ENCODE results near the gene SEC62.

SEC62 gene

GRCh38 chr3:169966951-169967915 is 626 bp downstream of the SEC62 start:
- DNase-seq (ENCODE audit: low read depth in 2 of 2), result peak in 1 of 2 experiments; percentile 26

- no peak for DNase-seq (ENCODE audit: low read depth in 2 of 2)
Measured at GRCh38 chr3:169968224-169968885, 1.7 kb downstream of the SEC62 start.

- no peak for DNase-seq (ENCODE audit: low read depth in 2 of 2)
Measured at GRCh38 chr3:169969174-169970095, 2.8 kb downstream of the SEC62 start.

GRCh38 chr3:169970847-169971246 is 4.2 kb downstream of the SEC62 start:
- no peak for DNase-seq (ENCODE audit: low read depth in 2 of 2)

- no peak for DNase-seq (ENCODE audit: low read depth in 2 of 2)
Measured at GRCh38 chr3:169971522-169971921, 4.9 kb downstream of the SEC62 start.

- DNase-seq (ENCODE audit: low read depth in 2 of 2), result no peak
Measured at GRCh38 chr3:169980055-169980454, 13.4 kb downstream of the SEC62 start.

- no peak for DNase-seq (ENCODE audit: low read depth in 2 of 2)
Measured at GRCh38 chr3:169984292-169984691, 17.7 kb downstream of the SEC62 start.

GRCh38 chr3:169990431-169990830 is 23.8 kb downstream of the SEC62 start:
- DNase-seq (ENCODE audit: low read depth in 2 of 2), result no peak

- DNase-seq (ENCODE audit: low read depth in 2 of 2), result no peak
Measured at GRCh38 chr3:169992156-169992555, 25.5 kb downstream of the SEC62 start.

GRCh38 chr3:169992781-169993180 is 26.2 kb downstream of the SEC62 start:
- DNase-seq (ENCODE audit: low read depth in 2 of 2), result no peak

- no peak for DNase-seq (ENCODE audit: low read depth in 2 of 2)
Measured at GRCh38 chr3:169993761-169994160, 27.2 kb downstream of the SEC62 start.

GRCh38 chr3:169996063-169996462 is 29.5 kb downstream of the SEC62 start:
- DNase-seq (ENCODE audit: low read depth in 2 of 2), result no peak

GRCh38 chr3:169998668-169999131 is 32.1 kb downstream of the SEC62 start:
- no peak for DNase-seq (ENCODE audit: low read depth in 2 of 2)

GRCh38 chr3:169999433-169999832 is 32.8 kb downstream of the SEC62 start:
- DNase-seq (ENCODE audit: low read depth in 2 of 2), result no peak

GRCh38 chr3:170000051-170000450 is 33.4 kb downstream of the SEC62 start:
- no peak for DNase-seq (ENCODE audit: low read depth in 2 of 2)

- DNase-seq (ENCODE audit: low read depth in 2 of 2), result no peak
Measured at GRCh38 chr3:170002231-170002630, 35.6 kb downstream of the SEC62 start.

GRCh38 chr3:170002879-170003278 is 36.3 kb downstream of the SEC62 start:
- DNase-seq (ENCODE audit: low read depth in 2 of 2), result no peak

GRCh38 chr3:170003881-170004356 is 37.3 kb downstream of the SEC62 start:
- DNase-seq (ENCODE audit: low read depth in 2 of 2), result no peak

- no peak for DNase-seq (ENCODE audit: low read depth in 2 of 2)
Measured at GRCh38 chr3:170007031-170007663, 40.5 kb downstream of the SEC62 start.

GRCh38 chr3:170010498-170010897 is 43.9 kb downstream of the SEC62 start:
- DNase-seq (ENCODE audit: low read depth in 2 of 2), result no peak

All from stimulated activated CD4-positive, alpha-beta T cell treated with anti-CD3 and anti-CD28 coated beads, Interleukin-12 subunit alpha, Interleukin-12 subunit beta, amount 100 ng/mL, for 24 hours (primary cell).